WTC11 (cell line): ENCODE measurements around the gene DACT1. TPM values are rescaled to one million over a fixed set of nuclear protein-coding genes. Genes with fewer than 3 reads are reported as not detected.

ENCODE experiments used
- ATAC-seq: fragments of 200-7000 bp; cut with Tn5 transposase; 2 replicates; pipeline ENCODE4 v1.10.0; 2021; ENCODE audit warnings: mild to moderate bottlenecking, moderate library complexity
- CTCF ChIA-PET: fragments of 300-600 bp; sonication (Branson Sonifier 250); formaldehyde crosslinking; loops from one replicate; lab custom pipeline; 2021; ENCODE audit warnings: antibody characterized with exemption; lab: Charles Lee
- POLR2A ChIA-PET: fragments of 350-600 bp; sonication (Branson Sonifier 250); formaldehyde crosslinking; loops from one replicate; lab custom pipeline; 2021; ENCODE audit warnings: antibody characterized with exemption; lab: Charles Lee
- DNase-seq: peaks from one replicate; pipeline ENCODE4 v3.0.0; 2021; ENCODE audit warnings: low spot score
- H3K27ac Mint-ChIP-seq: 2 replicates; pipeline ENCODE4 v1.8.0; 2021; ENCODE audit warnings: mixed read lengths
- H3K27me3 Mint-ChIP-seq: 2 replicates; pipeline ENCODE4 v1.8.0; 2021; ENCODE audit warnings: low read depth, mild to moderate bottlenecking, moderate library complexity, mixed read lengths
- H3K36me3 Mint-ChIP-seq: 2 replicates; pipeline ENCODE4 v1.8.0; 2021; ENCODE audit warnings: mixed read lengths
- H3K4me1 Mint-ChIP-seq: 2 replicates; pipeline ENCODE4 v1.8.0; 2022; ENCODE audit warnings: mixed read lengths
- H3K4me3 Mint-ChIP-seq: 2 replicates; pipeline ENCODE4 v1.8.0; 2021; ENCODE audit warnings: mild to moderate bottlenecking, moderate library complexity, mixed read lengths
- H3K9me3 Mint-ChIP-seq: 2 replicates; pipeline ENCODE4 v1.8.0; 2021; ENCODE audit warnings: mixed read lengths
- ATF2 ChIP-seq: sonication (generic); formaldehyde crosslinking; IDR thresholded peaks from 2 replicates; pipeline ENCODE4 v1.8.1; 2022; ENCODE audit warnings: low read depth, missing genetic modification reagents, borderline replicate concordance
- CBFB ChIP-seq: sonication (generic); formaldehyde crosslinking; IDR thresholded peaks from 2 replicates; pipeline ENCODE4 v1.8.1; 2022; ENCODE audit warnings: mild to moderate bottlenecking, low read depth, missing genetic modification reagents
- CREB1 ChIP-seq: sonication (generic); formaldehyde crosslinking; IDR thresholded peaks from 2 replicates; pipeline ENCODE4 v1.8.0; 2023; ENCODE audit warnings: mild to moderate bottlenecking, missing genetic modification reagents
- ELF4 ChIP-seq: sonication (generic); formaldehyde crosslinking; IDR thresholded peaks from 2 replicates; pipeline ENCODE4 v1.8.1; 2022; ENCODE audit warnings: low read depth, mild to moderate bottlenecking, moderate library complexity, missing genetic modification reagents
- FOXJ3 ChIP-seq: sonication (generic); formaldehyde crosslinking; IDR thresholded peaks from 2 replicates; pipeline ENCODE4 v1.9.0; 2021; ENCODE audit warnings: missing genetic modification reagents, mild to moderate bottlenecking, borderline replicate concordance
- FOXK1 ChIP-seq: sonication (generic); formaldehyde crosslinking; IDR thresholded peaks from 2 replicates; pipeline ENCODE4 v1.8.0; 2022; ENCODE audit warnings: mild to moderate bottlenecking, moderate library complexity, missing genetic modification reagents
- FOXP1 ChIP-seq: sonication (generic); formaldehyde crosslinking; IDR thresholded peaks from 2 replicates; pipeline ENCODE4 v1.8.0; 2022; ENCODE audit warnings: missing genetic modification reagents, mild to moderate bottlenecking, moderate library complexity, borderline replicate concordance
- GABPB1 ChIP-seq: sonication (generic); formaldehyde crosslinking; IDR thresholded peaks from 2 replicates; pipeline ENCODE4 v1.8.1; 2023; ENCODE audit warnings: mild to moderate bottlenecking, missing genetic modification reagents
- NFE2L1 ChIP-seq: sonication (generic); formaldehyde crosslinking; IDR thresholded peaks from 2 replicates; pipeline ENCODE4 v1.8.1; 2023; ENCODE audit warnings: missing genetic modification reagents
- NR2C2 ChIP-seq: sonication (generic); formaldehyde crosslinking; IDR thresholded peaks from 2 replicates; pipeline ENCODE4 v1.8.0; 2022; ENCODE audit warnings: mild to moderate bottlenecking, missing genetic modification reagents
- OVOL2 ChIP-seq: fragments of 250-450 bp; sonication (Bioruptor Pico); IDR thresholded peaks from 2 replicates; pipeline ENCODE4 v1.9.0; 2021; ENCODE audit warnings: mild to moderate bottlenecking, borderline replicate concordance
- USF1 ChIP-seq: sonication (generic); formaldehyde crosslinking; IDR thresholded peaks from 2 replicates; pipeline ENCODE4 v1.8.0; 2022; ENCODE audit warnings: mild to moderate bottlenecking, missing genetic modification reagents
- ZNF121 ChIP-seq: sonication (generic); formaldehyde crosslinking; IDR thresholded peaks from 2 replicates; pipeline ENCODE4 v1.8.0; 2023; ENCODE audit warnings: missing genetic modification reagents
- ZNF219 ChIP-seq: sonication (generic); formaldehyde crosslinking; IDR thresholded peaks from 2 replicates; pipeline ENCODE4 v1.8.0; 2023; ENCODE audit warnings: missing genetic modification reagents, mild to moderate bottlenecking, borderline replicate concordance
- ZNF263 ChIP-seq: sonication (generic); formaldehyde crosslinking; IDR thresholded peaks from 2 replicates; pipeline ENCODE4 v1.8.1; 2022; ENCODE audit warnings: low read depth, mild to moderate bottlenecking, moderate library complexity, missing genetic modification reagents
- ZNF423 ChIP-seq: fragments of 250-450 bp; sonication (Bioruptor Pico); IDR thresholded peaks from 2 replicates; pipeline ENCODE4 v2.1.2; 2022; ENCODE audit warnings: mild to moderate bottlenecking, moderate library complexity
- total RNA-seq: library from RNA; stranded (reverse); gene quantifications from 3 replicates; pipeline ENCODE4 v1.2.3, GENCODE V29; 2021
- TF ChIP-seq, protein P1 (sequence below): sonication (generic); formaldehyde crosslinking; IDR thresholded peaks from 2 replicates; pipeline ENCODE4 v1.8.0; 2022; ENCODE audit warnings: missing genetic modification reagents
- TF ChIP-seq, protein P2 (sequence below): sonication (generic); formaldehyde crosslinking; IDR thresholded peaks from 2 replicates; pipeline ENCODE4 v1.8.1; 2023; ENCODE audit warnings: mild to moderate bottlenecking, missing genetic modification reagents, moderate library complexity
- TF ChIP-seq, protein P3 (sequence below): fragments of 250-450 bp; sonication (Bioruptor Pico); IDR thresholded peaks from 2 replicates; pipeline ENCODE4 v1.9.0; 2021; ENCODE audit warnings: mild to moderate bottlenecking
- TF ChIP-seq, protein P4 (sequence below): fragments of 250-450 bp; sonication (Bioruptor Pico); IDR thresholded peaks from 2 replicates; pipeline ENCODE4 v2.1.2; 2022; ENCODE audit warnings: mild to moderate bottlenecking, moderate library complexity
- TF ChIP-seq, protein P5 (sequence below): fragments of 200-600 bp; IDR thresholded peaks from 2 replicates; pipeline ENCODE4 v1.8.0; 2022; ENCODE audit warnings: antibody characterized with exemption

The DACT1 gene
- total RNA-seq, 1 experiment from 2014 or later, result 21.2 TPM

DNA sequence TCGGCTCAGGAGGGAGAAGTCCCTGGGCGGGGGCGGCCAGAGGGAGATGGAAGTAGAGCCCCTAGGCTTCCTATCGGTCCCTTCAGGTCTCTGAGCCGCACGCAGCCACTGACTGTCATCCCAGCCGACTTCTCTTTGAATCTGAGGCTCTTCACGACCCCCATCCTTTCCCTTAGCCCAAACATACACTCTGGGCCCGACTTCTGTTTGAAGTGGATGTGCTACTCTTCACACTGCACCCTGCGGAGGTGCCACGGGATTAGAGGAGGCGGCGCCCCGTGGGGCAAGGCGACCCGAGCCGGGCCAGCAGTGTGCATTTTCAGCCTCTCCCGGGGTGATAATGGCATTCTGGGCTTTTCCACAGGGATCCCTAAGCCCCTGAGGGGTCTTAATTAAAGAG is 6.0 kb upstream of the DACT1 start (continued):
- TF ChIP-seq, protein P1, sequence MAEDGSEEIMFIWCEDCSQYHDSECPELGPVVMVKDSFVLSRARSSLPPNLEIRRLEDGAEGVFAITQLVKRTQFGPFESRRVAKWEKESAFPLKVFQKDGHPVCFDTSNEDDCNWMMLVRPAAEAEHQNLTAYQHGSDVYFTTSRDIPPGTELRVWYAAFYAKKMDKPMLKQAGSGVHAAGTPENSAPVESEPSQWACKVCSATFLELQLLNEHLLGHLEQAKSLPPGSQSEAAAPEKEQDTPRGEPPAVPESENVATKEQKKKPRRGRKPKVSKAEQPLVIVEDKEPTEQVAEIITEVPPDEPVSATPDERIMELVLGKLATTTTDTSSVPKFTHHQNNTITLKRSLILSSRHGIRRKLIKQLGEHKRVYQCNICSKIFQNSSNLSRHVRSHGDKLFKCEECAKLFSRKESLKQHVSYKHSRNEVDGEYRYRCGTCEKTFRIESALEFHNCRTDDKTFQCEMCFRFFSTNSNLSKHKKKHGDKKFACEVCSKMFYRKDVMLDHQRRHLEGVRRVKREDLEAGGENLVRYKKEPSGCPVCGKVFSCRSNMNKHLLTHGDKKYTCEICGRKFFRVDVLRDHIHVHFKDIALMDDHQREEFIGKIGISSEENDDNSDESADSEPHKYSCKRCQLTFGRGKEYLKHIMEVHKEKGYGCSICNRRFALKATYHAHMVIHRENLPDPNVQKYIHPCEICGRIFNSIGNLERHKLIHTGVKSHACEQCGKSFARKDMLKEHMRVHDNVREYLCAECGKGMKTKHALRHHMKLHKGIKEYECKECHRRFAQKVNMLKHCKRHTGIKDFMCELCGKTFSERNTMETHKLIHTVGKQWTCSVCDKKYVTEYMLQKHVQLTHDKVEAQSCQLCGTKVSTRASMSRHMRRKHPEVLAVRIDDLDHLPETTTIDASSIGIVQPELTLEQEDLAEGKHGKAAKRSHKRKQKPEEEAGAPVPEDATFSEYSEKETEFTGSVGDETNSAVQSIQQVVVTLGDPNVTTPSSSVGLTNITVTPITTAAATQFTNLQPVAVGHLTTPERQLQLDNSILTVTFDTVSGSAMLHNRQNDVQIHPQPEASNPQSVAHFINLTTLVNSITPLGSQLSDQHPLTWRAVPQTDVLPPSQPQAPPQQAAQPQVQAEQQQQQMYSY, result no peak
- TF ChIP-seq CBFB (CRISPR knock-in tag), result no peak
- no peak for TF ChIP-seq GABPB1 (CRISPR knock-in tag)
- no peak for TF ChIP-seq CREB1 (CRISPR knock-in tag)
- TF ChIP-seq, all 79 proteins: peak for 0

GRCh38 chr14:58633831-58634230 is 3.9 kb upstream of the DACT1 start:
- DNase-seq, result no peak
- Mint-ChIP-seq H3K27me3 (peaks cover 39% of the 10 kb centered on the region), H3K4me3 (no peak overlapping the region), H3K36me3 (no peaks in the 10 kb centered on the region), H3K27ac (no peak overlapping the region), H3K9me3 (no peaks in the 10 kb centered on the region), H3K4me1 (peaks cover 73% of the 10 kb centered on the region)
- TF ChIP-seq ATF2 (CRISPR knock-in tag) (no peak), FOXP1 (no peak), ZNF219 (CRISPR knock-in tag) (no peak), FOXJ3 (CRISPR knock-in tag) (no peak), ELF4 (CRISPR knock-in tag) (no peak), NR2C2 (CRISPR knock-in tag) (no peak), USF1 (CRISPR knock-in tag) (no peak), OVOL2 (no peak), NFE2L1 (no peak), ZNF423 (CRISPR knock-in tag) (no peak), ZNF121 (CRISPR knock-in tag) (no peak), FOXK1 (CRISPR knock-in tag) (no peak), ZNF263 (no peak)
- TF ChIP-seq, protein P2, sequence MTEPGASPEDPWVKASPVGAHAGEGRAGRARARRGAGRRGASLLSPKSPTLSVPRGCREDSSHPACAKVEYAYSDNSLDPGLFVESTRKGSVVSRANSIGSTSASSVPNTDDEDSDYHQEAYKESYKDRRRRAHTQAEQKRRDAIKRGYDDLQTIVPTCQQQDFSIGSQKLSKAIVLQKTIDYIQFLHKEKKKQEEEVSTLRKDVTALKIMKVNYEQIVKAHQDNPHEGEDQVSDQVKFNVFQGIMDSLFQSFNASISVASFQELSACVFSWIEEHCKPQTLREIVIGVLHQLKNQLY, result no peak
- TF ChIP-seq, protein P3, sequence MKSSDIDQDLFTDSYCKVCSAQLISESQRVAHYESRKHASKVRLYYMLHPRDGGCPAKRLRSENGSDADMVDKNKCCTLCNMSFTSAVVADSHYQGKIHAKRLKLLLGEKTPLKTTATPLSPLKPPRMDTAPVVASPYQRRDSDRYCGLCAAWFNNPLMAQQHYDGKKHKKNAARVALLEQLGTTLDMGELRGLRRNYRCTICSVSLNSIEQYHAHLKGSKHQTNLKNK (CRISPR knock-in tag), result no peak
- TF ChIP-seq, protein P4, sequence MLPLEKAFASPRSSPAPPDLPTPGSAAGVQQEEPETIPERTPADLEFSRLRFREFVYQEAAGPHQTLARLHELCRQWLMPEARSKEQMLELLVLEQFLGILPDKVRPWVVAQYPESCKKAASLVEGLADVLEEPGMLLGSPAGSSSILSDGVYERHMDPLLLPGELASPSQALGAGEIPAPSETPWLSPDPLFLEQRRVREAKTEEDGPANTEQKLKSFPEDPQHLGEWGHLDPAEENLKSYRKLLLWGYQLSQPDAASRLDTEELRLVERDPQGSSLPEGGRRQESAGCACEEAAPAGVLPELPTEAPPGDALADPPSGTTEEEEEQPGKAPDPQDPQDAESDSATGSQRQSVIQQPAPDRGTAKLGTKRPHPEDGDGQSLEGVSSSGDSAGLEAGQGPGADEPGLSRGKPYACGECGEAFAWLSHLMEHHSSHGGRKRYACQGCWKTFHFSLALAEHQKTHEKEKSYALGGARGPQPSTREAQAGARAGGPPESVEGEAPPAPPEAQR, result no peak
- TF ChIP-seq, protein P5, sequence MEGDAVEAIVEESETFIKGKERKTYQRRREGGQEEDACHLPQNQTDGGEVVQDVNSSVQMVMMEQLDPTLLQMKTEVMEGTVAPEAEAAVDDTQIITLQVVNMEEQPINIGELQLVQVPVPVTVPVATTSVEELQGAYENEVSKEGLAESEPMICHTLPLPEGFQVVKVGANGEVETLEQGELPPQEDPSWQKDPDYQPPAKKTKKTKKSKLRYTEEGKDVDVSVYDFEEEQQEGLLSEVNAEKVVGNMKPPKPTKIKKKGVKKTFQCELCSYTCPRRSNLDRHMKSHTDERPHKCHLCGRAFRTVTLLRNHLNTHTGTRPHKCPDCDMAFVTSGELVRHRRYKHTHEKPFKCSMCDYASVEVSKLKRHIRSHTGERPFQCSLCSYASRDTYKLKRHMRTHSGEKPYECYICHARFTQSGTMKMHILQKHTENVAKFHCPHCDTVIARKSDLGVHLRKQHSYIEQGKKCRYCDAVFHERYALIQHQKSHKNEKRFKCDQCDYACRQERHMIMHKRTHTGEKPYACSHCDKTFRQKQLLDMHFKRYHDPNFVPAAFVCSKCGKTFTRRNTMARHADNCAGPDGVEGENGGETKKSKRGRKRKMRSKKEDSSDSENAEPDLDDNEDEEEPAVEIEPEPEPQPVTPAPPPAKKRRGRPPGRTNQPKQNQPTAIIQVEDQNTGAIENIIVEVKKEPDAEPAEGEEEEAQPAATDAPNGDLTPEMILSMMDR, result no peak
- ChIA-PET CTCF (interaction anchor here (0.7 kb wide), 2 partner anchors 71 to 385 kb away, joined by 3 to 6 read pairs; no protein-coding TSS in a partner anchor), POLR2A (interaction anchor here (0.7 to 1.1 kb wide), 2 partner anchors 27 to 38 kb away, joined by 3 to 5 read pairs; no protein-coding TSS in a partner anchor)
- ATAC-seq, result no peak
